Measurements from ENCODE around the gene WDR72. TPM values are rescaled to one million over a fixed set of nuclear protein-coding genes. Genes with fewer than 3 reads are reported as not detected.

Gene WDR72
- total and polyA plus RNA-seq, 2 experiments from 2014 or later = 0.99 to 1.9 TPM

DNA sequence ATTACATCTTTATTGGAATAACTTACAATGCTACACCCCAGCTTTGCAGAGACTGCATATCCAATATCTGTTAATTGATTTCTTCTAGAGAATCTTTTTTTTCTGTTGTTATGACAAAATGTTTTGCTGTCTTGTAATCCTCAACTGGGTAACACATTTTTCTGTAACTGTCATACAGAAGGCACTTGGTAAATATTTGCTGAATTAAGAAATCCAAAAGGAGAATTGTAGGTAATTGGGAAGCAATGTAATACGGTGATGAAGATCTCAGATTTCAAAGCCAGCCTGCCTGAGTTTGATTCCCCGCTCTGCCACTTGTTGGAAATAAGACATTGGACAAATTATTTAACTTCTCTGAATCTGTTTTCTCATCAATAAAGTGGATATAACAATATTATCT, 169.1 kb downstream of the WDR72 start:
- ATAC-seq (no peak), DNase-seq (ENCODE audit: low spot score) (no peak)
- peaks cover 22% of the 10 kb centered on the region for H3K4me1 Mint-ChIP-seq
- Histone ChIP-seq H3K27ac (ENCODE audit: low read depth) (no peak overlapping the region), H3K9me2 (ENCODE audit: insufficient read depth) (no peaks in the 10 kb centered on the region), H3K4me3 (no peak overlapping the region), H3K79me2 (replicated peaks; ENCODE audit: insufficient read depth) (no peaks in the 10 kb centered on the region), H3K4me1 (ENCODE audit: insufficient read depth) (no peaks in the 10 kb centered on the region; the same call in 1 of the 2 replicates), H4K20me1 (replicated peaks; ENCODE audit: insufficient read depth) (no peaks in the 10 kb centered on the region), H3K27me3 (ENCODE audit: insufficient read depth) (no peaks in the 10 kb centered on the region), H2AFZ (no peak overlapping the region), H3K4me2 (no peak overlapping the region), H3K36me3 (ENCODE audit: insufficient read depth) (no peaks in the 10 kb centered on the region), H3F3A (replicated peaks; ENCODE audit: low read depth) (no peaks in the 10 kb centered on the region)
- TF ChIP-seq, protein P1, sequence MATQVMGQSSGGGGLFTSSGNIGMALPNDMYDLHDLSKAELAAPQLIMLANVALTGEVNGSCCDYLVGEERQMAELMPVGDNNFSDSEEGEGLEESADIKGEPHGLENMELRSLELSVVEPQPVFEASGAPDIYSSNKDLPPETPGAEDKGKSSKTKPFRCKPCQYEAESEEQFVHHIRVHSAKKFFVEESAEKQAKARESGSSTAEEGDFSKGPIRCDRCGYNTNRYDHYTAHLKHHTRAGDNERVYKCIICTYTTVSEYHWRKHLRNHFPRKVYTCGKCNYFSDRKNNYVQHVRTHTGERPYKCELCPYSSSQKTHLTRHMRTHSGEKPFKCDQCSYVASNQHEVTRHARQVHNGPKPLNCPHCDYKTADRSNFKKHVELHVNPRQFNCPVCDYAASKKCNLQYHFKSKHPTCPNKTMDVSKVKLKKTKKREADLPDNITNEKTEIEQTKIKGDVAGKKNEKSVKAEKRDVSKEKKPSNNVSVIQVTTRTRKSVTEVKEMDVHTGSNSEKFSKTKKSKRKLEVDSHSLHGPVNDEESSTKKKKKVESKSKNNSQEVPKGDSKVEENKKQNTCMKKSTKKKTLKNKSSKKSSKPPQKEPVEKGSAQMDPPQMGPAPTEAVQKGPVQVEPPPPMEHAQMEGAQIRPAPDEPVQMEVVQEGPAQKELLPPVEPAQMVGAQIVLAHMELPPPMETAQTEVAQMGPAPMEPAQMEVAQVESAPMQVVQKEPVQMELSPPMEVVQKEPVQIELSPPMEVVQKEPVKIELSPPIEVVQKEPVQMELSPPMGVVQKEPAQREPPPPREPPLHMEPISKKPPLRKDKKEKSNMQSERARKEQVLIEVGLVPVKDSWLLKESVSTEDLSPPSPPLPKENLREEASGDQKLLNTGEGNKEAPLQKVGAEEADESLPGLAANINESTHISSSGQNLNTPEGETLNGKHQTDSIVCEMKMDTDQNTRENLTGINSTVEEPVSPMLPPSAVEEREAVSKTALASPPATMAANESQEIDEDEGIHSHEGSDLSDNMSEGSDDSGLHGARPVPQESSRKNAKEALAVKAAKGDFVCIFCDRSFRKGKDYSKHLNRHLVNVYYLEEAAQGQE (IDR thresholded peaks at IDR 0.05; ENCODE audit: unreplicated experiment) = no peak
- TF ChIP-seq, protein P2, sequence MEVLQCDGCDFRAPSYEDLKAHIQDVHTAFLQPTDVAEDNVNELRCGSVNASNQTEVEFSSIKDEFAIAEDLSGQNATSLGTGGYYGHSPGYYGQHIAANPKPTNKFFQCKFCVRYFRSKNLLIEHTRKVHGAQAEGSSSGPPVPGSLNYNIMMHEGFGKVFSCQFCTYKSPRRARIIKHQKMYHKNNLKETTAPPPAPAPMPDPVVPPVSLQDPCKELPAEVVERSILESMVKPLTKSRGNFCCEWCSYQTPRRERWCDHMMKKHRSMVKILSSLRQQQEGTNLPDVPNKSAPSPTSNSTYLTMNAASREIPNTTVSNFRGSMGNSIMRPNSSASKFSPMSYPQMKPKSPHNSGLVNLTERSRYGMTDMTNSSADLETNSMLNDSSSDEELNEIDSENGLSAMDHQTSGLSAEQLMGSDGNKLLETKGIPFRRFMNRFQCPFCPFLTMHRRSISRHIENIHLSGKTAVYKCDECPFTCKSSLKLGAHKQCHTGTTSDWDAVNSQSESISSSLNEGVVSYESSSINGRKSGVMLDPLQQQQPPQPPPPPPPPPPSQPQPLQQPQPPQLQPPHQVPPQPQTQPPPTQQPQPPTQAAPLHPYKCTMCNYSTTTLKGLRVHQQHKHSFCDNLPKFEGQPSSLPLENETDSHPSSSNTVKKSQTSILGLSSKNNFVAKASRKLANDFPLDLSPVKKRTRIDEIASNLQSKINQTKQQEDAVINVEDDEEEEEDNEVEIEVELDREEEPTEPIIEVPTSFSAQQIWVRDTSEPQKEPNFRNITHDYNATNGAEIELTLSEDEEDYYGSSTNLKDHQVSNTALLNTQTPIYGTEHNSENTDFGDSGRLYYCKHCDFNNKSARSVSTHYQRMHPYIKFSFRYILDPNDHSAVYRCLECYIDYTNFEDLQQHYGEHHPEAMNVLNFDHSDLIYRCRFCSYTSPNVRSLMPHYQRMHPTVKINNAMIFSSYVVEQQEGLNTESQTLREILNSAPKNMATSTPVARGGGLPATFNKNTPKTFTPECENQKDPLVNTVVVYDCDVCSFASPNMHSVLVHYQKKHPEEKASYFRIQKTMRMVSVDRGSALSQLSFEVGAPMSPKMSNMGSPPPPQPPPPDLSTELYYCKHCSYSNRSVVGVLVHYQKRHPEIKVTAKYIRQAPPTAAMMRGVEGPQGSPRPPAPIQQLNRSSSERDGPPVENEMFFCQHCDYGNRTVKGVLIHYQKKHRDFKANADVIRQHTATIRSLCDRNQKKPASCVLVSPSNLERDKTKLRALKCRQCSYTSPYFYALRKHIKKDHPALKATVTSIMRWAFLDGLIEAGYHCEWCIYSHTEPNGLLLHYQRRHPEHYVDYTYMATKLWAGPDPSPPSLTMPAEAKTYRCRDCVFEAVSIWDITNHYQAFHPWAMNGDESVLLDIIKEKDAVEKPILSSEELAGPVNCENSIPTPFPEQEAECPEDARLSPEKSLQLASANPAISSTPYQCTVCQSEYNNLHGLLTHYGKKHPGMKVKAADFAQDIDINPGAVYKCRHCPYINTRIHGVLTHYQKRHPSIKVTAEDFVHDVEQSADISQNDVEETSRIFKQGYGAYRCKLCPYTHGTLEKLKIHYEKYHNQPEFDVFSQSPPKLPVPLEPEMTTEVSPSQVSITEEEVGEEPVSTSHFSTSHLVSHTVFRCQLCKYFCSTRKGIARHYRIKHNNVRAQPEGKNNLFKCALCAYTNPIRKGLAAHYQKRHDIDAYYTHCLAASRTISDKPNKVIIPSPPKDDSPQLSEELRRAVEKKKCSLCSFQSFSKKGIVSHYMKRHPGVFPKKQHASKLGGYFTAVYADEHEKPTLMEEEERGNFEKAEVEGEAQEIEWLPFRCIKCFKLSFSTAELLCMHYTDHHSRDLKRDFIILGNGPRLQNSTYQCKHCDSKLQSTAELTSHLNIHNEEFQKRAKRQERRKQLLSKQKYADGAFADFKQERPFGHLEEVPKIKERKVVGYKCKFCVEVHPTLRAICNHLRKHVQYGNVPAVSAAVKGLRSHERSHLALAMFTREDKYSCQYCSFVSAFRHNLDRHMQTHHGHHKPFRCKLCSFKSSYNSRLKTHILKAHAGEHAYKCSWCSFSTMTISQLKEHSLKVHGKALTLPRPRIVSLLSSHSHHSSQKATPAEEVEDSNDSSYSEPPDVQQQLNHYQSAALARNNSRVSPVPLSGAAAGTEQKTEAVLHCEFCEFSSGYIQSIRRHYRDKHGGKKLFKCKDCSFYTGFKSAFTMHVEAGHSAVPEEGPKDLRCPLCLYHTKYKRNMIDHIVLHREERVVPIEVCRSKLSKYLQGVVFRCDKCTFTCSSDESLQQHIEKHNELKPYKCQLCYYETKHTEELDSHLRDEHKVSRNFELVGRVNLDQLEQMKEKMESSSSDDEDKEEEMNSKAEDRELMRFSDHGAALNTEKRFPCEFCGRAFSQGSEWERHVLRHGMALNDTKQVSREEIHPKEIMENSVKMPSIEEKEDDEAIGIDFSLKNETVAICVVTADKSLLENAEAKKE (CRISPR knock-in tag; IDR thresholded peaks at IDR 0.05) = no peak
- TF ChIP-seq CREB1 (CRISPR knock-in tag; IDR thresholded peaks at IDR 0.05; ENCODE audit: low read depth) (no peak), JUNB (IDR thresholded peaks at IDR 0.05; ENCODE audit: unreplicated experiment) (no peak), ZNF114 (CRISPR knock-in tag; IDR thresholded peaks at IDR 0.05) (no peak), EZH2phosphoT487 (IDR thresholded peaks at IDR 0.05; ENCODE audit: unreplicated experiment) (no peak), EZH2 (IDR thresholded peaks at IDR 0.05; ENCODE audit: low read depth, unreplicated experiment) (no peak), NANOG (IDR thresholded peaks at IDR 0.05; ENCODE audit: borderline replicate concordance) (no peak)
- TF ChIP-seq, protein P3, sequence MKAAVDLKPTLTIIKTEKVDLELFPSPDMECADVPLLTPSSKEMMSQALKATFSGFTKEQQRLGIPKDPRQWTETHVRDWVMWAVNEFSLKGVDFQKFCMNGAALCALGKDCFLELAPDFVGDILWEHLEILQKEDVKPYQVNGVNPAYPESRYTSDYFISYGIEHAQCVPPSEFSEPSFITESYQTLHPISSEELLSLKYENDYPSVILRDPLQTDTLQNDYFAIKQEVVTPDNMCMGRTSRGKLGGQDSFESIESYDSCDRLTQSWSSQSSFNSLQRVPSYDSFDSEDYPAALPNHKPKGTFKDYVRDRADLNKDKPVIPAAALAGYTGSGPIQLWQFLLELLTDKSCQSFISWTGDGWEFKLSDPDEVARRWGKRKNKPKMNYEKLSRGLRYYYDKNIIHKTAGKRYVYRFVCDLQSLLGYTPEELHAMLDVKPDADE (IDR thresholded peaks at IDR 0.05) = no peak
- TF ChIP-seq, protein P4, sequence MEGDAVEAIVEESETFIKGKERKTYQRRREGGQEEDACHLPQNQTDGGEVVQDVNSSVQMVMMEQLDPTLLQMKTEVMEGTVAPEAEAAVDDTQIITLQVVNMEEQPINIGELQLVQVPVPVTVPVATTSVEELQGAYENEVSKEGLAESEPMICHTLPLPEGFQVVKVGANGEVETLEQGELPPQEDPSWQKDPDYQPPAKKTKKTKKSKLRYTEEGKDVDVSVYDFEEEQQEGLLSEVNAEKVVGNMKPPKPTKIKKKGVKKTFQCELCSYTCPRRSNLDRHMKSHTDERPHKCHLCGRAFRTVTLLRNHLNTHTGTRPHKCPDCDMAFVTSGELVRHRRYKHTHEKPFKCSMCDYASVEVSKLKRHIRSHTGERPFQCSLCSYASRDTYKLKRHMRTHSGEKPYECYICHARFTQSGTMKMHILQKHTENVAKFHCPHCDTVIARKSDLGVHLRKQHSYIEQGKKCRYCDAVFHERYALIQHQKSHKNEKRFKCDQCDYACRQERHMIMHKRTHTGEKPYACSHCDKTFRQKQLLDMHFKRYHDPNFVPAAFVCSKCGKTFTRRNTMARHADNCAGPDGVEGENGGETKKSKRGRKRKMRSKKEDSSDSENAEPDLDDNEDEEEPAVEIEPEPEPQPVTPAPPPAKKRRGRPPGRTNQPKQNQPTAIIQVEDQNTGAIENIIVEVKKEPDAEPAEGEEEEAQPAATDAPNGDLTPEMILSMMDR (conservative IDR thresholded peaks at IDR 0.05; ENCODE audit: low read depth in 2 of 2) = no peak
- H3K27me3 Mint-ChIP-seq (ENCODE audit: insufficient read depth, low read depth, poor library complexity) = no peaks in the 10 kb centered on the region
- no peaks in the 10 kb centered on the region for H3K9me3 Mint-ChIP-seq
- H3K4me3 Mint-ChIP-seq = no peak overlapping the region
- H3K27ac Mint-ChIP-seq = no peak overlapping the region
- H3K36me3 Mint-ChIP-seq (ENCODE audit: low read depth) = no peaks in the 10 kb centered on the region

All from GM23338 (cell line).